Activated naive CD8-positive, alpha-beta T cell treated with anti-CD3 and anti-CD28 coated beads for 36 hours (primary cell): ENCODE data around the gene HPGD. TPM values are rescaled to one million over a fixed set of nuclear protein-coding genes. Genes with fewer than 3 reads are reported as not detected.

Experiments used
- DNase-seq: peaks from one replicate; pipeline ENCODE4 v3.0.0; 2021
- H3K27ac Mint-ChIP-seq: one replicate; pipeline ENCODE4 v1.8.0; 2022; ENCODE audit warnings: mild to moderate bottlenecking, moderate library complexity, mixed read lengths
- H3K27me3 Mint-ChIP-seq: one replicate; pipeline ENCODE4 v1.8.0; 2022; ENCODE audit warnings: mild to moderate bottlenecking, mixed read lengths
- H3K36me3 Mint-ChIP-seq: one replicate; pipeline ENCODE4 v1.8.0; 2021; ENCODE audit warnings: mild to moderate bottlenecking, mixed read lengths
- H3K4me1 Mint-ChIP-seq: one replicate; pipeline ENCODE4 v1.8.0; 2021; ENCODE audit warnings: mixed read lengths
- H3K4me3 Mint-ChIP-seq: one replicate; pipeline ENCODE4 v1.8.0; 2022; ENCODE audit warnings: mild to moderate bottlenecking, moderate library complexity, mixed read lengths
- H3K9me3 Mint-ChIP-seq: one replicate; pipeline ENCODE4 v1.8.0; 2022; ENCODE audit warnings: mixed read lengths
- total RNA-seq, 2 experiments: library from RNA; stranded (reverse); gene quantifications; one replicate each; pipeline ENCODE4 v1.2.3, GENCODE V29; 2021

The HPGD gene
- 1 to 10 TPM; 6.0 to 6.2 TPM for total RNA-seq

- H3K9me3 Mint-ChIP-seq, result no peaks in the 10 kb centered on the region
- H3K4me1 Mint-ChIP-seq, result peaks cover 18% of the 10 kb centered on the region
- peaks cover 2% of the 10 kb centered on the region for H3K36me3 Mint-ChIP-seq
- DNase-seq, result peak; percentile 80
- H3K27ac Mint-ChIP-seq, result peak within 1 kb of the TSS; percentile 74
- peak within 1 kb of the TSS; percentile 86 for H3K4me3 Mint-ChIP-seq
- peaks cover 28% of the 10 kb centered on the region for H3K27me3 Mint-ChIP-seq
Observed at GRCh38 chr4:174522183-174523024, at the start of gene HPGD. Gene HPGD (minus strand): TSS chr4:174522488. CDS start chr4:174522451, 37 bp downstream.

GRCh38 chr4:174564529-174564928 lies 42.2 kb upstream of the HPGD start:
- Mint-ChIP-seq H3K36me3 (no peaks in the 10 kb centered on the region), H3K27ac (no peak overlapping the region)

DNA sequence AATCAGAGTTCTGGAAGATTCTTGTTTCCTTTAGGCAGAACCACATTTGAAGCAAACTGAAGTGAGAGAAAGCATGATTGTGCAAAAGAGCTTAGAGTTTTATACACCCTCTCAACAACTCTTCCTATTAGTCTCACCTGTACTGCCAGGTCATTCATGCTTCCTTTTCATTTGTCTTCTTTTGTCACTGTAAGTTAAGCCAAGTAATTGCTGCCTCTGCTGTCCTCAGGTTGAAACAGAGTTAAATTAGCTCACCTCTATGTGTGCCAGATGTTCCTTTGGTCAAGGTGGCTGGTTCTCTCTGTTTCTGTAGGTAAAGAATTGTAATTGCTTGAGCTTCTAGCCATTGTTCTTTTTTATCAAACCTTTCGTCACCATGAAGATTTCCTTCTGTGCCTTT lies 41.1 kb upstream of the HPGD start:
- Mint-ChIP-seq H3K36me3 (no peaks in the 10 kb centered on the region), H3K27me3 (no peaks in the 10 kb centered on the region), H3K4me1 (no peaks in the 10 kb centered on the region), H3K9me3 (no peaks in the 10 kb centered on the region), H3K27ac (no peak overlapping the region), H3K4me3 (no peak overlapping the region)
- DNase-seq, result no peak

More at GRCh38 chr4:174564529-174564928, 42.2 kb upstream of the HPGD start:
- Mint-ChIP-seq H3K27me3 (no peaks in the 10 kb centered on the region), H3K4me1 (no peaks in the 10 kb centered on the region), H3K9me3 (no peaks in the 10 kb centered on the region), H3K4me3 (no peak overlapping the region)
- no peak for DNase-seq

DNA sequence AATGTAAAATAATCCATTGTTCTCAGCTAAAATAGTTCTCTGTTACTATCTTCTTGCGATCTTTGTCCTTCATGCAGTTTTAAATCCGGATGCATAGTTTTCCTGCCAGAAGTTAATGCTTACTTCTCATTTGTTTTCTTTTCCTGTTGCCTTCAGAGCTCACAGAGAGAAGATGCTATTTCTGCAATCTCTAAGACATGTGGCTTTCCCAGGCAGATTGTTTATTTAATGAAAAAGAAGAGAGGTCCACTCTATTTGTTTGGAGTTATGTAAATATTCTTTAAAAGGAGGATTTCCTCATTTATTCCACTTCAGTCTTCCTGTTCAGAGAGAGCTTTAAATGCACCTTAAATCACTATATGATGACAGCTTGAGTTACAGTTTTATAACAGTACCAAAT lies 39.3 kb upstream of the HPGD start:
- no peak overlapping the region for H3K27ac Mint-ChIP-seq
- no peaks in the 10 kb centered on the region for H3K4me1 Mint-ChIP-seq
- H3K36me3 Mint-ChIP-seq, result no peaks in the 10 kb centered on the region
- no peak for DNase-seq
- H3K27me3 Mint-ChIP-seq, result no peaks in the 10 kb centered on the region
- no peaks in the 10 kb centered on the region for H3K9me3 Mint-ChIP-seq
- no peak overlapping the region for H3K4me3 Mint-ChIP-seq

DNA sequence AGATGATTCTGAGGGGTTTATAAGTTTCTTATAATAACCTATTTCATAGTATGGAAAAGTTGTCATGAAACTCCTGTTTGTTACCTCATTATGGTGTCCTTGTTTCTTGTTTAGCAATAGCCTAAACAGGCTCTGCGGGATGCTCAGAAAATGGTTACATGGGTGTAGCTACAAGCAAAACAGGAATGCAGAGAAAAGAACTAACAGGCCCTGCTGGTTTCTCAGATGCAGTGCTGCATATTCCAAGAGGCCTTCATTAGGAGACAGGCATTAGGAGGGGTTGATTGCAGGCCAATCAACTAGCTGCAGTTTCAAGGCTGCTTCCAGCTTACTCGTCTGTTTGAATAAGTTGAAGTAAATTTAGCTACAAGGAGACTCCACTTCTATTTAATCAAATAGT lies 37.6 kb upstream of the HPGD start:
- DNase-seq, result no peak
- Mint-ChIP-seq H3K4me3 (no peak overlapping the region), H3K27ac (no peak overlapping the region), H3K9me3 (no peaks in the 10 kb centered on the region), H3K36me3 (no peaks in the 10 kb centered on the region), H3K4me1 (no peaks in the 10 kb centered on the region), H3K27me3 (no peaks in the 10 kb centered on the region)

- H3K4me1 Mint-ChIP-seq, result no peaks in the 10 kb centered on the region
- DNase-seq, result no peak
- H3K4me3 Mint-ChIP-seq, result no peak overlapping the region
- no peaks in the 10 kb centered on the region for H3K9me3 Mint-ChIP-seq
- H3K27ac Mint-ChIP-seq, result no peak overlapping the region
- H3K36me3 Mint-ChIP-seq, result no peaks in the 10 kb centered on the region
- no peaks in the 10 kb centered on the region for H3K27me3 Mint-ChIP-seq
Observed at GRCh38 chr4:174555789-174556630, 33.7 kb upstream of the HPGD start.

- H3K4me3 Mint-ChIP-seq, result no peak overlapping the region
- no peaks in the 10 kb centered on the region for H3K36me3 Mint-ChIP-seq
- no peak overlapping the region for H3K27ac Mint-ChIP-seq
- no peaks in the 10 kb centered on the region for H3K27me3 Mint-ChIP-seq
- H3K9me3 Mint-ChIP-seq, result no peaks in the 10 kb centered on the region
- DNase-seq, result no peak
- no peaks in the 10 kb centered on the region for H3K4me1 Mint-ChIP-seq
Observed at GRCh38 chr4:174554231-174554728, 32.0 kb upstream of the HPGD start.

GRCh38 chr4:174553828-174554227 lies 31.5 kb upstream of the HPGD start:
- Mint-ChIP-seq H3K4me1 (no peaks in the 10 kb centered on the region), H3K9me3 (no peaks in the 10 kb centered on the region), H3K36me3 (no peaks in the 10 kb centered on the region), H3K4me3 (no peak overlapping the region), H3K27ac (no peak overlapping the region), H3K27me3 (no peaks in the 10 kb centered on the region)
- DNase-seq, result no peak

GRCh38 chr4:174553031-174553430 lies 30.7 kb upstream of the HPGD start:
- Mint-ChIP-seq H3K4me3 (no peak overlapping the region), H3K4me1 (no peaks in the 10 kb centered on the region), H3K27ac (no peak overlapping the region), H3K9me3 (no peaks in the 10 kb centered on the region), H3K27me3 (no peaks in the 10 kb centered on the region), H3K36me3 (no peaks in the 10 kb centered on the region)
- DNase-seq, result no peak

GRCh38 chr4:174550541-174550940 lies 28.3 kb upstream of the HPGD start:
- Mint-ChIP-seq H3K27ac (no peak overlapping the region), H3K4me1 (no peaks in the 10 kb centered on the region), H3K9me3 (peaks cover 4% of the 10 kb centered on the region), H3K27me3 (no peaks in the 10 kb centered on the region), H3K4me3 (no peak overlapping the region), H3K36me3 (no peaks in the 10 kb centered on the region)
- no peak for DNase-seq

DNA sequence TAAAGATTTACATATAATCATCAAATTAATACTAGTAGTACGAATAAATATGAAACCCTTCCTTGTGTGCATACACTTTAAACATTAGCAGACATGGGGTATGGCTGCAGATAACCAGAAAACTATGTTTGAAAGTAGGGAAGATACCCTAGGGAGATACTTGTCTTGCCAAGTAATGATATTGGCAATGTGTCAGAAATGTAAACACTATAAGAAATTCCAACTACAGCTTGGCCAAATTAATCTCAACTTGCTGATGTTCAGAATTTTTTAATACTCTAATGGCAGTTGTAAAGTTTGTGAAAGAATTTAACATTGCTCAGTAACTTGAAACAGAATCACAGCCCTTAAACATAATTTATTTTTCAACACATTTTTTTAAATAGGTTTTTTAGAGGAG lies 27.4 kb upstream of the HPGD start:
- Mint-ChIP-seq H3K36me3 (no peaks in the 10 kb centered on the region), H3K4me1 (no peaks in the 10 kb centered on the region), H3K9me3 (peaks cover 4% of the 10 kb centered on the region), H3K4me3 (no peak overlapping the region), H3K27ac (no peak overlapping the region), H3K27me3 (no peaks in the 10 kb centered on the region)
- DNase-seq, result no peak

DNA sequence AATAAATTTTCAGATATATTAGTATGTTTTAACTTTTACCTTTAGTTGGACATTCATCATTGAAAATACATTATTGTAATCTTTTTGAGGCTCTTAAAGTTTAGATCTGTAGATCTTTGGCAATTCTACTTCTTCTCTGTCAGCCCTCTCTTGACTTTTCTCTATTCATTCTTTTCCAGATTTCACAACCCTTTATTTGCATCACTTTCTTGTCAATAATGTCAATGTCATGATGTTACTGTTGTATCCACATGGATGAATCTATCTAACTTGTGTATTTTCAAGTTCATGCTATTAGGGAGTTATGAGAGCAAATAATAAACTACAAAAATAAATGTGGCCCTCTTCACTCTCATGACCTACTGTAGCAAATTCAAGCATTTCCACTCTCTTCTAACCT lies 23.0 kb upstream of the HPGD start:
- Mint-ChIP-seq H3K27ac (no peak overlapping the region), H3K9me3 (peaks cover 4% of the 10 kb centered on the region), H3K4me1 (no peaks in the 10 kb centered on the region), H3K27me3 (no peaks in the 10 kb centered on the region), H3K4me3 (no peak overlapping the region), H3K36me3 (no peaks in the 10 kb centered on the region)
- DNase-seq, result no peak

GRCh38 chr4:174544496-174544895 lies 22.2 kb upstream of the HPGD start:
- no peak overlapping the region for H3K4me3 Mint-ChIP-seq
- peaks cover 4% of the 10 kb centered on the region for H3K9me3 Mint-ChIP-seq
- H3K27me3 Mint-ChIP-seq, result no peaks in the 10 kb centered on the region
- no peak for DNase-seq
- H3K27ac Mint-ChIP-seq, result no peak overlapping the region
- H3K4me1 Mint-ChIP-seq, result no peaks in the 10 kb centered on the region
- no peaks in the 10 kb centered on the region for H3K36me3 Mint-ChIP-seq

DNA sequence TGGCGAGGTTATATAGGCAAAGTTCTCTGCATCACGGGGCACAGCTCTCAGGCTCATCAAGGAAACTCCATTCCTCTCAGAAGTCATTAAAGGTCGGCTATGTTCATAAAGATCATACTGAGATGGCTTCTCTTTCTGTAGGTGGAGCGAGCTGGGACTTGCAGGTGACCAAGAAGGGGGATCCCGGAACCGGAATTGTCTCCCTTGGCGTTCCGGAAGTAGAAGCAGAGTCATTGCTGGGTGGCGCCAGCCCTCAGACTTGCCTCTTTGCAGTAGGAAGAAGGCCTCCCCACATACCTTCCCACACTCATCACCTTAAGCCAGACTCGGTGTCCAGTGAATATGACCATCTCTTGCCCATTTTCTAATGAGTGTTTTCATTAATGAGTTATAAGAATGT lies 17.9 kb upstream of the HPGD start:
- Mint-ChIP-seq H3K36me3 (no peaks in the 10 kb centered on the region), H3K9me3 (no peaks in the 10 kb centered on the region), H3K4me3 (no peak overlapping the region), H3K4me1 (peaks cover 3% of the 10 kb centered on the region), H3K27ac (no peak overlapping the region), H3K27me3 (no peaks in the 10 kb centered on the region)
- DNase-seq, result no peak

- Mint-ChIP-seq H3K4me3 (no peak overlapping the region), H3K27ac (no peak overlapping the region), H3K9me3 (no peaks in the 10 kb centered on the region), H3K4me1 (peaks cover 3% of the 10 kb centered on the region), H3K27me3 (no peaks in the 10 kb centered on the region), H3K36me3 (no peaks in the 10 kb centered on the region)
- DNase-seq, result no peak
Observed at GRCh38 chr4:174539571-174539970, 17.3 kb upstream of the HPGD start.
